GM12878 (cell line): ENCODE measurements around the gene PPP1R12A. TPM values are rescaled to one million over a fixed set of nuclear protein-coding genes. Genes with fewer than 3 reads are reported as not detected.

ENCODE experiments used
- ATAC-seq: fragments of 200-7000 bp; cut with Tn5 transposase; 3 replicates; pipeline ENCODE4 v1.9.1; 2020; ENCODE audit warnings: mild to moderate bottlenecking, moderate library complexity
- BruUV-seq: library from RNA; stranded (reverse); fragments of 400-500 nt; replicated peaks from 2 replicates; lab custom pipeline; 2021; lab: Mats Ljungman, UMichigan
- CTCF ChIA-PET: fragments of 300-600 bp; sonication (Branson Sonifier 250); formaldehyde crosslinking; extraction: SDS; loops from one replicate; lab custom pipeline; 2021; ENCODE audit warnings: inconsistent platforms; lab: Yijun Ruan, JAX
- POLR2A ChIA-PET: fragments of 350-600 bp; formaldehyde crosslinking; extraction: SDS; loops from one replicate; lab custom pipeline; 2021; ENCODE audit warnings: inconsistent platforms; lab: Charles Lee
- RAD21 ChIA-PET: fragments of 300-600 bp; sonication (Branson Sonifier 250); formaldehyde crosslinking; loops from one replicate; lab custom pipeline; 2023; ENCODE audit warnings: antibody characterized with exemption; ENCODE audit not compliant: unreplicated experiment; lab: Charles Lee
- SMC1A ChIA-PET: fragments of 300-600 bp; sonication (Branson Sonifier 250); formaldehyde crosslinking; loops from one replicate; lab custom pipeline; 2023; ENCODE audit not compliant: unreplicated experiment, uncharacterized antibody; lab: Charles Lee
- DNase-seq: peaks from one replicate; pipeline ENCODE4 v3.0.0-alpha.2; 2011; ENCODE audit warnings: low read depth, low spot score
- FAIRE-seq: peaks from 3 replicates; lab custom pipeline; 2011; peaks lifted over from hg19 to GRCh38; lab: Jason Lieb, UNC
- H2AFZ ChIP-seq: 2 replicates; pipeline ENCODE4 v1.6.0; 2011; ENCODE audit warnings: low read depth, low read length, control low read depth; ENCODE audit not compliant: control insufficient read depth
- H3K27ac ChIP-seq: 2 replicates; pipeline ENCODE4 v1.5.1; 2011; ENCODE audit warnings: control low read depth; ENCODE audit not compliant: control insufficient read depth, insufficient read depth
- H3K27me3 ChIP-seq, 2 experiments: replicated peaks in 1 of 2; 2 replicates each; pipeline versions ENCODE4 v1.6.0 to v1.6.1; 2011; ENCODE audit warnings: low read length in 1 of 2; ENCODE audit not compliant: control insufficient read depth in 2 of 2, insufficient read depth in 2 of 2
- H3K36me3 ChIP-seq, 2 experiments: 2 replicates each; pipeline ENCODE4 v1.5.1; 2011; ENCODE audit warnings: low read length in 1 of 2; ENCODE audit not compliant: control insufficient read depth in 2 of 2, insufficient read depth in 2 of 2
- H3K4me1 ChIP-seq: 2 replicates; pipeline ENCODE4 v1.6.1; 2011; ENCODE audit warnings: mild to moderate bottlenecking, low read length, moderate library complexity, mixed read lengths; ENCODE audit not compliant: control insufficient read depth, insufficient read depth
- H3K4me2 ChIP-seq: 2 replicates; pipeline ENCODE4 v1.6.0; 2011; ENCODE audit warnings: control low read depth; ENCODE audit not compliant: control insufficient read depth, insufficient read depth
- H3K4me3 ChIP-seq: fragments of 200-600 bp; sonication (generic); 2 replicates; pipeline ENCODE4 v1.5.1; 2016
- H3K79me2 ChIP-seq: 2 replicates; pipeline ENCODE4 v1.6.0; 2011; ENCODE audit warnings: low read length; ENCODE audit not compliant: control insufficient read depth, insufficient read depth
- H3K9ac ChIP-seq: 2 replicates; pipeline ENCODE4 v1.8.0; 2011; ENCODE audit warnings: low read length, control low read depth, mixed read lengths; ENCODE audit not compliant: control insufficient read depth, insufficient read depth
- H3K9me3 ChIP-seq: replicated peaks from 3 replicates; pipeline ENCODE4 v1.5.1; 2011; ENCODE audit warnings: mild to moderate bottlenecking, low read length; ENCODE audit not compliant: control insufficient read depth, insufficient read depth
- H4K20me1 ChIP-seq: 2 replicates; pipeline ENCODE4 v1.6.0; 2011; ENCODE audit not compliant: control insufficient read depth, insufficient read depth
- ASH2L ChIP-seq: fragments of 300-600, 200-600 bp; sonication (generic); IDR thresholded peaks from 2 replicates; pipeline ENCODE4 v1.6.1; 2017; ENCODE audit warnings: low read depth, mild to moderate bottlenecking, borderline replicate concordance
- CHD4 ChIP-seq: fragments of 200-600 bp; sonication (generic); IDR thresholded peaks from 2 replicates; pipeline ENCODE4 v1.6.1; 2016; ENCODE audit warnings: mild to moderate bottlenecking
- GATAD2B ChIP-seq: fragments of 450-650 bp; conservative IDR thresholded peaks from 2 replicates; pipeline ENCODE4 v1.6.1; 2017; ENCODE audit warnings: low read depth, mild to moderate bottlenecking, moderate library complexity
- NFXL1 ChIP-seq: fragments of 450-650 bp; IDR thresholded peaks from 2 replicates; pipeline ENCODE4 v1.6.1; 2017; ENCODE audit warnings: antibody characterized with exemption, mild to moderate bottlenecking, borderline replicate concordance
- SIN3A ChIP-seq: IDR thresholded peaks from 2 replicates; pipeline ENCODE4 v1.6.1; 2012; ENCODE audit warnings: low read depth, low read length, improper control_type of control experiment
- SRF ChIP-seq, 2 experiments: IDR thresholded peaks; 2 replicates each; pipeline ENCODE4 v1.6.1; 2011; ENCODE audit warnings: low read depth in 2 of 2, low read length in 2 of 2, mild to moderate bottlenecking in 1 of 2, moderate library complexity in 1 of 2
- YY1 ChIP-seq: IDR thresholded peaks from 2 replicates; pipeline ENCODE4 v1.6.1; 2011; ENCODE audit warnings: low read depth, mild to moderate bottlenecking, low read length
- WGBS: methylation state at CpG from one replicate; pipeline ENCODE4 v1.1.6; 2016; ENCODE audit warnings: low lambda C conversion rate; ENCODE audit not compliant: insufficient replicate concordance, insufficient coverage; ENCODE audit errors: missing lambda C conversion rate; 5-methylcytosine and 5-hydroxymethylcytosine counted together
- in situ Hi-C: fragments of 300-500 bp; cut with MboI; formaldehyde crosslinking; loops from 9 replicates; pipeline ENCODE4 v1.14.3; 2018; ENCODE audit warnings: mixed read lengths
- intact Hi-C: fragments of 100-400 bp; cut with micrococcal nuclease; formaldehyde crosslinking; loops from one replicate; pipeline ENCODE4 v1.14.2; 2022; ENCODE audit not compliant: unreplicated experiment
- polyA plus RNA-seq, 11 experiments: library from polyadenylated mRNA; depleted of rRNA in 4 of 11; unstranded in 6 of 11; stranded (reverse) in 5 of 11; fragments of >200 nt; fragmentation: Nextera tagmentation in 4 of 11; fragmentation: Illumina TruSeq in 1 of 11; extraction: Ambion mirVana in 4 of 11; extraction: Trizol in 1 of 11; gene quantifications; 1 replicate in 1 of 11; 2 replicates in 10 of 11; pipeline versions ENCODE4 v1.2.1 to v1.2.3, GENCODE V29; 2011 to 2016; ENCODE audit warnings: inconsistent platforms in 2 of 11, missing spikeins in 2 of 11, low read depth in 1 of 11
- total RNA-seq, 4 experiments: library from RNA; depleted of rRNA in 3 of 4; stranded (reverse); fragments of >200 nt in 3 of 4; fragmentation: Illumina TruSeq in 1 of 4; extraction: Trizol in 1 of 4; gene quantifications; 2 replicates each; pipeline versions ENCODE4 v1.2.1 to v1.2.3, GENCODE V29; 2013 to 2021
- TF ChIP-seq, protein P1 (sequence below): IDR thresholded peaks from 2 replicates; pipeline ENCODE4 v1.6.1; 2012; ENCODE audit warnings: low read depth, low read length, improper control_type of control experiment
- TF ChIP-seq, protein P2 (sequence below): fragments of 450-650 bp; IDR thresholded peaks from 2 replicates; pipeline ENCODE4 v1.6.1; 2017; ENCODE audit warnings: mild to moderate bottlenecking, moderate library complexity
- TF ChIP-seq, protein P3 (sequence below): fragments of 450-650 bp; IDR thresholded peaks from 2 replicates; pipeline ENCODE4 v1.6.1; 2017; ENCODE audit warnings: mild to moderate bottlenecking, moderate library complexity

The PPP1R12A gene
- total and polyA plus RNA-seq, 10 of the 15 experiments (the other 5 are each of a cell fraction or from before 2014, with no cell fraction given) = 22.8 to 134 (median 51.4) TPM

DNA sequence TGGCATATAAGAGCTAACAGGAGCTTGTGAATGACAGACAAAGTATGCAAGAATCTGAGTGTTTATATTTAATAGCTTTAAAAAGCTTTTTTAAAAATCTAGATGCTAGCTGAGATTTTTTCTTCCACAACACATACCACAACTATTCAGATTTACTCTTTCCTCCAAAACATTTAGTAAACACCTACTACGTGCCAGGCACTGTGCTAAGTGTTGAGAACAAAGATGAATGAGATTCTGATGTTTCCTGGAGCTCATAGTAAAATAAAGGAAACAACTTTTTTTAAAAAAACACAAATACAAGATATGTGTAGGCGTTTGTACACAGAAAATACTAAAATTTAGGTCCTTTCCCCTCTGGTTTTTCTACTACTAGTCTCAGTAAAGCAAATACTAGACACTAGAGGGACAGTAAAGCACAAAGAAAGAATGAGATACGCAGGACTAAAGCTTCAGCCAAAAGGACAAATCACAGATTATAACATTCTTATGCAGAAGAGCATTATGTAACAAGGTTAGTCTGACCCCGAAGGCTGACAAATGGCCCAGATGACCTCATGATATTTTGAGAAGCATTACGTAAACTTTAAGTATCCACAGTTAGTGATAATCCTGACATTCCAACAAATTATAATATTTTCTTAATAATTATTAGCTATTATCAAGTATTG, 165.6 kb downstream of the PPP1R12A start:
- intact Hi-C loops = no loop called here
- BruUV-seq = no TSS peak
- Histone ChIP-seq H3K4me3 (no peak overlapping the region), H3K27me3 (no peaks in the 10 kb centered on the region; a peak in 1 of 4 replicates), H3K27ac (no peak overlapping the region), H4K20me1 (no peaks in the 10 kb centered on the region), H3K79me2 (no peaks in the 10 kb centered on the region), H2AFZ (no peak overlapping the region), H3K36me3 (no peaks in the 10 kb centered on the region; a peak in 1 of 4 replicates), H3K9ac (no peak overlapping the region)
- ChIA-PET SMC1A (interaction anchor here (1.1 to 1.6 kb wide), 4 partner anchors 9 to 27 kb away, joined by 3 to 5 read pairs (median 4); no protein-coding TSS in a partner anchor), CTCF (interaction anchor here (0.9 to 1.5 kb wide), 2 partner anchors 418 to 426 kb away, joined by 3 to 4 read pairs; no protein-coding TSS in a partner anchor)
- no peak for FAIRE-seq
- no peak for DNase-seq
- TF ChIP-seq NFXL1 (no peak), CHD4 (no peak), YY1 (no peak), SIN3A (no peak), GATAD2B (no peak), SRF (IDR thresholded peaks at IDR 0.05; ENCODE audit: low read depth in 2 of 2, low read length in 2 of 2) (no peak), ASH2L (no peak)
- TF ChIP-seq, protein P1, sequence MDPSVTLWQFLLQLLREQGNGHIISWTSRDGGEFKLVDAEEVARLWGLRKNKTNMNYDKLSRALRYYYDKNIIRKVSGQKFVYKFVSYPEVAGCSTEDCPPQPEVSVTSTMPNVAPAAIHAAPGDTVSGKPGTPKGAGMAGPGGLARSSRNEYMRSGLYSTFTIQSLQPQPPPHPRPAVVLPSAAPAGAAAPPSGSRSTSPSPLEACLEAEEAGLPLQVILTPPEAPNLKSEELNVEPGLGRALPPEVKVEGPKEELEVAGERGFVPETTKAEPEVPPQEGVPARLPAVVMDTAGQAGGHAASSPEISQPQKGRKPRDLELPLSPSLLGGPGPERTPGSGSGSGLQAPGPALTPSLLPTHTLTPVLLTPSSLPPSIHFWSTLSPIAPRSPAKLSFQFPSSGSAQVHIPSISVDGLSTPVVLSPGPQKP = no peak
- TF ChIP-seq, protein P2, sequence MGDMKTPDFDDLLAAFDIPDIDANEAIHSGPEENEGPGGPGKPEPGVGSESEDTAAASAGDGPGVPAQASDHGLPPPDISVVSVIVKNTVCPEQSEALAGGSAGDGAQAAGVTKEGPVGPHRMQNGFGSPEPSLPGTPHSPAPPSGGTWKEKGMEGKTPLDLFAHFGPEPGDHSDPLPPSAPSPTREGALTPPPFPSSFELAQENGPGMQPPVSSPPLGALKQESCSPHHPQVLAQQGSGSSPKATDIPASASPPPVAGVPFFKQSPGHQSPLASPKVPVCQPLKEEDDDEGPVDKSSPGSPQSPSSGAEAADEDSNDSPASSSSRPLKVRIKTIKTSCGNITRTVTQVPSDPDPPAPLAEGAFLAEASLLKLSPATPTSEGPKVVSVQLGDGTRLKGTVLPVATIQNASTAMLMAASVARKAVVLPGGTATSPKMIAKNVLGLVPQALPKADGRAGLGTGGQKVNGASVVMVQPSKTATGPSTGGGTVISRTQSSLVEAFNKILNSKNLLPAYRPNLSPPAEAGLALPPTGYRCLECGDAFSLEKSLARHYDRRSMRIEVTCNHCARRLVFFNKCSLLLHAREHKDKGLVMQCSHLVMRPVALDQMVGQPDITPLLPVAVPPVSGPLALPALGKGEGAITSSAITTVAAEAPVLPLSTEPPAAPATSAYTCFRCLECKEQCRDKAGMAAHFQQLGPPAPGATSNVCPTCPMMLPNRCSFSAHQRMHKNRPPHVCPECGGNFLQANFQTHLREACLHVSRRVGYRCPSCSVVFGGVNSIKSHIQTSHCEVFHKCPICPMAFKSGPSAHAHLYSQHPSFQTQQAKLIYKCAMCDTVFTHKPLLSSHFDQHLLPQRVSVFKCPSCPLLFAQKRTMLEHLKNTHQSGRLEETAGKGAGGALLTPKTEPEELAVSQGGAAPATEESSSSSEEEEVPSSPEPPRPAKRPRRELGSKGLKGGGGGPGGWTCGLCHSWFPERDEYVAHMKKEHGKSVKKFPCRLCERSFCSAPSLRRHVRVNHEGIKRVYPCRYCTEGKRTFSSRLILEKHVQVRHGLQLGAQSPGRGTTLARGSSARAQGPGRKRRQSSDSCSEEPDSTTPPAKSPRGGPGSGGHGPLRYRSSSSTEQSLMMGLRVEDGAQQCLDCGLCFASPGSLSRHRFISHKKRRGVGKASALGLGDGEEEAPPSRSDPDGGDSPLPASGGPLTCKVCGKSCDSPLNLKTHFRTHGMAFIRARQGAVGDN = no peak
- TF ChIP-seq, protein P3, sequence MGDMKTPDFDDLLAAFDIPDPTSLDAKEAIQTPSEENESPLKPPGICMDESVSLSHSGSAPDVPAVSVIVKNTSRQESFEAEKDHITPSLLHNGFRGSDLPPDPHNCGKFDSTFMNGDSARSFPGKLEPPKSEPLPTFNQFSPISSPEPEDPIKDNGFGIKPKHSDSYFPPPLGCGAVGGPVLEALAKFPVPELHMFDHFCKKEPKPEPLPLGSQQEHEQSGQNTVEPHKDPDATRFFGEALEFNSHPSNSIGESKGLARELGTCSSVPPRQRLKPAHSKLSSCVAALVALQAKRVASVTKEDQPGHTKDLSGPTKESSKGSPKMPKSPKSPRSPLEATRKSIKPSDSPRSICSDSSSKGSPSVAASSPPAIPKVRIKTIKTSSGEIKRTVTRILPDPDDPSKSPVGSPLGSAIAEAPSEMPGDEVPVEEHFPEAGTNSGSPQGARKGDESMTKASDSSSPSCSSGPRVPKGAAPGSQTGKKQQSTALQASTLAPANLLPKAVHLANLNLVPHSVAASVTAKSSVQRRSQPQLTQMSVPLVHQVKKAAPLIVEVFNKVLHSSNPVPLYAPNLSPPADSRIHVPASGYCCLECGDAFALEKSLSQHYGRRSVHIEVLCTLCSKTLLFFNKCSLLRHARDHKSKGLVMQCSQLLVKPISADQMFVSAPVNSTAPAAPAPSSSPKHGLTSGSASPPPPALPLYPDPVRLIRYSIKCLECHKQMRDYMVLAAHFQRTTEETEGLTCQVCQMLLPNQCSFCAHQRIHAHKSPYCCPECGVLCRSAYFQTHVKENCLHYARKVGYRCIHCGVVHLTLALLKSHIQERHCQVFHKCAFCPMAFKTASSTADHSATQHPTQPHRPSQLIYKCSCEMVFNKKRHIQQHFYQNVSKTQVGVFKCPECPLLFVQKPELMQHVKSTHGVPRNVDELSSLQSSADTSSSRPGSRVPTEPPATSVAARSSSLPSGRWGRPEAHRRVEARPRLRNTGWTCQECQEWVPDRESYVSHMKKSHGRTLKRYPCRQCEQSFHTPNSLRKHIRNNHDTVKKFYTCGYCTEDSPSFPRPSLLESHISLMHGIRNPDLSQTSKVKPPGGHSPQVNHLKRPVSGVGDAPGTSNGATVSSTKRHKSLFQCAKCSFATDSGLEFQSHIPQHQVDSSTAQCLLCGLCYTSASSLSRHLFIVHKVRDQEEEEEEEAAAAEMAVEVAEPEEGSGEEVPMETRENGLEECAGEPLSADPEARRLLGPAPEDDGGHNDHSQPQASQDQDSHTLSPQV = no peak
- TF ChIP-seq, all 136 proteins: peak for 0
- 98% methylated on average over 5 of the region's 5 CpGs for WGBS
- POLR2A ChIA-PET = no interaction called here
- no peaks in the 10 kb centered on the region for H3K9me3 ChIP-seq
- in situ Hi-C loops = no loop called here
- no peak overlapping the region for H3K4me2 ChIP-seq
- RAD21 ChIA-PET = no interaction called here
- ATAC-seq = no peak
- H3K4me1 ChIP-seq = no peaks in the 10 kb centered on the region
